ENCODE measurements around the gene POLR3F. TPM values are rescaled to one million over a fixed set of nuclear protein-coding genes. Genes with fewer than 3 reads are reported as not detected.
"Not testable (repeated sequence)": the region's sequence is repeated elsewhere in the genome, so short reads cannot be mapped to it uniquely, and the experiment has no call there.

The POLR3F gene, protein sequence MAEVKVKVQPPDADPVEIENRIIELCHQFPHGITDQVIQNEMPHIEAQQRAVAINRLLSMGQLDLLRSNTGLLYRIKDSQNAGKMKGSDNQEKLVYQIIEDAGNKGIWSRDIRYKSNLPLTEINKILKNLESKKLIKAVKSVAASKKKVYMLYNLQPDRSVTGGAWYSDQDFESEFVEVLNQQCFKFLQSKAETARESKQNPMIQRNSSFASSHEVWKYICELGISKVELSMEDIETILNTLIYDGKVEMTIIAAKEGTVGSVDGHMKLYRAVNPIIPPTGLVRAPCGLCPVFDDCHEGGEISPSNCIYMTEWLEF
- 7.5 TPM for total RNA-seq
- long read RNA-seq, transcript POLR3F-201 (9 exons, 2,416 nt) = major isoform, 14 of 23 reads
- long read RNA-seq, partial matches to known transcripts = 2 of 23 reads
- long read RNA-seq, other reads (novel, unspliced or antisense) = 6 of 23 reads

DNA sequence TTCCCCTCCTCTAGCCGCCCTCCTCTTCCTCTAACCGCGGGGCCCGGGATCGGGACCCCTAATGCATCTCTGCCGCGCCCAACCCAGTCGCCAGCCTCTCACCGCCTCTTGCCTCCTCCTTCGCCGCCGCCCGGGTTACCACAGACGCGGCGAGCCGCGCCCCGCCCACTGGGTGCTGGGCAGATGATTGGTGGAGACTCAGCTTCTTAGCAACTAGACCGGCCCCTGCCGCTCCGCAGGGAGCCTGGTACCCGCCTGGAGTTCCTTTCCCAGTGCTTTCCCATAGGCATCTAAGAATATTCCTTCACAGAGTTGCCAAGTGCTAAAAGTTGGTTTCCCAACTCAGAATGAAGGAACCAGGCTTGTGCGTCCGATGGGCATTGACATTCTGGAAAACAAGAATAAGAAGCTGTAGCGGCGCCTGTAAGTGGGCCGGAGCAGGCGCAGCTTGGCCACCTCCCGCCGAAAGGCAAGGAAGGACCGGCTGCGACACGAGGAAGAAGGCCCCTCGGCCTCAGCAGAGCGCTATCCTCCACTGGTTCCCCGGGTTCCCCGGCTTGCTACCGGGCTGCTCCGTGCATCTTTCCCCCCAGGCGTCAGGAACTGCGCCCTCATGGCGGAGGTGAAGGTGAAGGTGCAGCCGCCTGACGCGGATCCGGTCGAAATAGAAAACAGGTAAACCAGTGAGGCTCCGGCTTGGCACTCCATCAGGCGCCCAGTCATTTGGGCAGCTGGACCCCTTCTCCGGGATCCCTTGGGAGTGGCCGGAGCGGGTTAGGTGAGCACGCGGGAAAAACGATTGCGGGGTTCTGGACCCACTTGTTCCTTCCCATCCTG is at the start of gene POLR3F, which contains the start of gene DZANK1:
Gene POLR3F (plus strand): TSS at position 497 of the 837 bp plus-strand sequence. CDS start 117 bp downstream, at position 614.
Gene DZANK1 (minus strand): TSS at position 137 of the 837 bp plus-strand sequence. CDS start 1,672 bp downstream, outside the sequence.
- peak; percentile 97 for DNase-seq (ENCODE audit: low spot score)

DNA sequence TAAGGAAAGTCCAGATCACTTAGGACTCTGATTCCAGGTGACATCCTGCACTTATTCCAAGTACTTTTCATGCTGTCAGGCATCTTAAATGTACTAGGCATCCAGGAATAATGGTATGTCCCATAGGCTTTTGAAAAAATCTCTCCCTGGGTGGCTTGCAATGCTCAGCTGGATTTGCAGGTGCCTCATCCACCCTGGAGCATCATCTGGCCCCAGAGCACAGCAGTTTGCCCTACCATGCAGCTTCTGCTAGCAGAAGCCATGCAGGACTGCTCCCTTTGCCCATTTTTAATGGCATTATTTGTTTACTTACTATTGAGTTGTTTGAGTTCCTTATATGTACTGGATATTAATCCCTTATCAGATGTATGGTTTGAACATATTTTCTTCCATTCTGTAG is 45.6 kb upstream of the POLR3F start:
- no peak for DNase-seq (ENCODE audit: low spot score)

DNA sequence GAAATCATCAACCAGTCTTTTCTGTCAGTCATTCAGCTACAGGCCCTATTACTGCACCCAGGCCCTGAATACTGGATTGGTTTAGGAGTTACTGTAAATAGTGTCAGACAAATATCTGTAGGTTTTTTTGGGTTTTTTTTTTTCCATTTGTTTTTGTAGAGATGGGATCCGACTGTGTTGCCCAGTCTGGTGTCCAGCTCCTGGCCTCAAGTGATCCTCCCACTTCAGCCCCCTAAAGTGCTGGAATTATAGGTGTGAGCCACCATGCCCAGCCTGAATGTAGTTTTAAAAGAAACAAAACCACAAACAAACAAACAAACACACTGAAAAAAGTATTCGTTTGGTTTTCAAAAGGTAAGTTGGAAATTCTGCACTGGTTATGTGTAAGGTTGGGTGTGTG is 40.0 kb upstream of the POLR3F start:
- no peak for DNase-seq (ENCODE audit: low spot score)

- DNase-seq (ENCODE audit: low spot score) = no peak
Observed at GRCh38 chr20:18428490-18429173, 38.6 kb upstream of the POLR3F start.

DNA sequence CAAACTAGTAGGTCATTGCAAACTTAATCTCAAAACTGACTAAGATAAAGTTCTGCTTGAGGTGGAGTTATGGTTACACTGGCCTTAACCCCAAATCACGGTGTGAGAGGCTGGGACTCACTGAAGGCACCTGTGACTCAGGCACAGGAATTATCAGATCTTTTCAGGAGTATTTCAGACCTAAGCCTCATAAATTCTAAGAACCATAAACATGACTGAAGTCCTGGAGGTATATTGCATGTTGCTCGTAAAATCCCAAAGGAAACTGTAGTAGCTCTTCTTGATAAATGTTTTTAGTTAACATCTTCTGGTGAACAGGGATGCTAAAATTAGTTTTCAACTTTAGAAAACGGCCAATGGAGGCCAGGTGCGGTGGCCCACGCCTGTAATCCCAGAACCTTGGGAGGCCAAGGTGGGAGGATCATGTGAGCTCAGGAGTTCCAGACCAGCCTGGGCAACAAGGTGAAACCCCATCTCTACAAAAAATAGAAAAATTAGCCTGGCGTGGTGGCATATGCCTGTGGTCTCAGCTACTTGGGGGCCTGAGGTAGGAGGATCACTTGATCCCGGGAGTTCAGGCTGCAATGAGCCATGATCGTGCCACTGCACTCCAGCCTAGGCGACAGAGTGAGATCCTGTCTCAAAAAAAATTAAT is 36.9 kb upstream of the POLR3F start:
- DNase-seq (ENCODE audit: low spot score) = no peak

DNA sequence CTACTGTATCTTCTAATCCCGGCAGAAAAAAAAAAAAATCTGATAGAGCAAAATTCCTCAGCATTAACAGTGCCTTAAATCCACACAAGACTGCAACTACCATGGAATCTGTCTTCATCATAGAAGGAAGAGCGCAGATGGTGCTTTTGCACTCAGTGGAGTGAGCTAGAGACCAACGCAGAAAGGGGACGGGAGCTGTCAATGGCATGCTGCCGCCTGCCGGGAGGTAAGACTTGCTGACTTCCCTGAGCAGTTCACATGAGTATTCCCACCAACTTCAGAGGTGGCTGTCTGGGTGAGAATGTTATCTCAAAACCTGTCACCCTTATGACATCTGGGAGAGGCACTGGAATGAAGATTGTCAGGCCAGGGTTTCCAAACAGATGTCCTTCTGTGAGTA is 36.0 kb upstream of the POLR3F start:
- DNase-seq (ENCODE audit: low spot score) = no peak

- DNase-seq (ENCODE audit: low spot score) = no peak
Observed at GRCh38 chr20:18436847-18437246, 30.3 kb upstream of the POLR3F start.

GRCh38 chr20:18440403-18440802 is 26.8 kb upstream of the POLR3F start:
- DNase-seq (ENCODE audit: low spot score) = no peak

DNA sequence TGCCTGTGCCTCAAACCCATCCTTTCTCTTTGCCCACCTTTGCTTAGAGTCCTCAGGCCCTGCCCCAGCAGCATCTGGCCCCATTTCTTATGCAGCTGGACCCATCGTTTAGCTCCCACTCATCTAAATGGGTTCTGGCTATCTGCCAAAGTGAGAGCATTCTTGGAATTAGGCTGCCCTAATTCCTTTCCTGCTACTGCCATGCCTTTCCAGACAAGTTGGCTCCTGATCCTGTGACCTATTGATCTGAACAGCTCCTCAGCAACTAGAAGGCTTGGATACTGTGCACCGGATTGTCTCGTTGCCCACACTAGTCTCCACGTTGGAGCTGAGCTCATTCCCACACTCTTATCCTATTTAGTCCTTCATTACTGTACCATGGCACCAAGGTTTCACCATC is 23.3 kb upstream of the POLR3F start:
- DNase-seq (ENCODE audit: low spot score) = no peak

GRCh38 chr20:18456600-18456999 is 10.6 kb upstream of the POLR3F start:
- no peak for DNase-seq (ENCODE audit: low spot score)

GRCh38 chr20:18465536-18466200 is 1.5 kb upstream of the POLR3F start:
- no peak for DNase-seq (ENCODE audit: low spot score)

DNA sequence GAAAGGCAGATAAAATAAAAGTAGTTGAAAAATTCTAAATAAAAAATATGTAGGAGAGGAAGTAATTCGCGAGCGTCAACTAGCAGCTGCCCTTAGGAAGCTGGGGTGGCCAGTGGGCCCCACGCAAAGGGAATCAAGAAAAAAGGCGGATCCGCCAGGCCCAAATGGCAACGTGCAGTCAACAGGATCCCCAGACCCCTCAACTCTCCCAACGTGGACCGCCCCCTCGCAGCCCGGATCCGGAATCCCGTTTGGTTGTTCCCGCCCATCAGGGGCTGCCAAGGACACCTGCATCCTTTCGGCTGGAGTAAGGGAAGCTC is 656 bp upstream of the POLR3F start:
- DNase-seq (ENCODE audit: low spot score) = no peak

DNA sequence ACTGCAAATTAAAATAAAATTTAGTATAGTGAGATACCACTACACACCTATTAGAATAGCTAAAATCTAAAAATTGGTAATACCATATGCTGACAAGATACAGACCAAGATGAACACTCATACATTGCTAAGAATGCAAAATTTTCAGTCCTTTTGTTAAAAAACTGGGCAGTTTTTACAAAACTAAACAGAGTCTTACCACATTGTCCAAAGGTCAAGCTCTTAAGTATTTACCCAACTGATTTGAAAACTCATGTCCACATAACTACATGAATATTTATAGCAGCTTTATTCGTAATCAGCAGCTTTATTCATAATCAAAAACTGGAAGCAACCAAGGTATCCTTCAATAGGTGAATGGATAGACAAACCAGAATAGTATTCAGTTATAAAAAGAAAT is 10.0 kb downstream of the POLR3F start:
- no peak for DNase-seq (ENCODE audit: low spot score)

- DNase-seq (ENCODE audit: low spot score) = no peak
Observed at GRCh38 chr20:18477821-18478220, 10.6 kb downstream of the POLR3F start.

DNA sequence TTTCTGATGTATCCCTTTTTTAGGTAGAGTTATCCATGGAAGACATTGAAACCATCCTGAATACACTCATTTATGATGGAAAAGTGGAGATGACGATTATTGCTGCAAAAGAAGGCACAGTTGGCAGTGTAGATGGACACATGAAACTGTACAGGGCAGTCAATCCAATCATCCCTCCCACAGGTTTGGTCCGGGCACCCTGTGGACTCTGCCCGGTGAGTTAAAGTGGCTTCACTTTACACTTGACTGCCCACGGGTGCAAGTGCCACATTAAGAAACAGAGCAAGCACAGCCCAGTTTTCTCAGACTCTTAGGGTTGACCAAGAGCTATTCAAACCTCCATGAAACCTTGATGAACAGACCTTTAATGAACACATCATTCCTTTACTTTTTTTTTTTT is 14.4 kb downstream of the POLR3F start:
- DNase-seq (ENCODE audit: low spot score) = no peak

DNA sequence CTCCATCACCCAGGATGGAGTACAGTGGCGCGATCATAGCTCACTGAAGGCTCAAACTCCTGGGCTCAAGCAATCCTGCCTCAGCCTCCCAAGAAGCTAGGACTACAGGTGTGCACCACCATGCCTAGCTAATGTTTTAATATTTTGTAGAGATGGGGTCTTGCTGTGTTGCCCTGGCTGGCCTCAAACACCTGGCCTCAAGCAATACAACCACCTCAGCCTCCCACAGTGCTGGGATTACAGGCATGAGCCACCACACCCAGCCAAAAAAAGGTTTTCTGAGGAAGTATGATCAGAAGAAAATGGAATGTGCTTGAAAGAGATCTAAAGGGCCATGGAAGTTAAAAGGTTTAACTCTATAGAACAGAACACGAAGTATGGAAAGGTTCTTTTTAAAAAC is 21.1 kb downstream of the POLR3F start:
- DNase-seq (ENCODE audit: low spot score) = no peak

GRCh38 chr20:18496042-18496441 is 28.9 kb downstream of the POLR3F start:
- DNase-seq (ENCODE audit: low spot score) = no peak

DNA sequence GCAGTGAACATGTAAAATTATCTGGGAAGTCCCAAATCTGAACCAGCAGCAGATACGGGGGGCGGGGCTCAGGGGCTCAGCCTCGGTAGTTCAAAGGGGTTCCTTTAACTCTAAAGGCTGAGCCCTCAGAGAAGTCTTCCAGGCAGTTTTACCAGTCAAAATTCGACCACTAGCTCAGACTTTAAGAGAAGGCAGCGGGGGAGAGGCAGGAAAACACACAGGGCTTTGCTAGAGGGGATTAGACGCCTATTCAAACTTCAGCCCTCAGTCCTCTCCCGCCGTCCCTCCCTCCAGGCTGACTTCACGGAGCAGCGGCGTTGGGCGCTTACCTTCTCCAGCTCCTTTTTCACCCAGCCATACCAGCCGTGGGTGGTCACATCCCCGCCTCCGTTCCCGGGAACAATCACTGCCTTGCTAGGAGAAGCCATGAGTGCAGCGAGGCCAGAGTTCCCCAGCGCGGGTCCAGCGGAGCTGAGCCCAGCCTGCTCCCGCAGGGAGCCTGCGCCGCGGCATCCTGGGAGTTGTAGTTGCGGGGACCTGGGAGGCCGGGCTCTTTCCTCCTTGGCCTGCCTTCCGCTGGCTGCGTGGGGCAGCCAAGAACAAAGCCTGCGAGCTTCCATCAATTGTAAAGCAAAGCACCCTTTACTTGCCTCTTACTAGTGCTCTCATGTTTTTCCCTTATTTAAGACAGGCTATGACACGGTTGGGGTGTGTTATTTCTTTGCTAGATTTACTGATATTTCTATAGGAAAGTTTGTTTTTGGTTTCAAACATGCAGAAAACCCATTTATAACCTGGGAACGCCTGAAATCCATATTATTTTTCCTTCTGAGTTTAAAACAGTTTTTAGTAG is 29.8 kb downstream of the POLR3F start, which contains the start of gene RBBP9:
Gene RBBP9 (minus strand): TSS at position 486 of the 853 bp plus-strand sequence. CDS start 58 bp downstream, at position 428.
- peak; percentile 93 for DNase-seq (ENCODE audit: low spot score)

DNA sequence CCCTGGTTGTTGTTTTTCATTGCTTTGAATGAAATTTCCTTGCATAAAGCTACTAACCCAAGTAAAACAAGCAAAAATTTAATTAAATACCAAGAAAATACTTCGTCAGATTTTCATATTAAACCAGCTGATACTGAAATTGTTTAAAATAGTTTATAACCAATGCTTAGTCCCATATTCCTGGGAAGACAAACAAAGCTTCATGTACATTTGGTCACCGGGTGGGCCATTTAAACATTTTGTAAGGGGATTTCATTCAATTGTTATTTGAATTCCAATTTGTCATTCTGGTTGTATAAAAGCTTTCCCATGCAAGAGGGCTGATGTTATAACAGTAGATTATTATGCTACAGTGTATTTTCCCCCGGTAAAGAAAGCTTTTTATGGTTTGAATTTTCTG is 30.4 kb downstream of the POLR3F start:
- no peak for DNase-seq (ENCODE audit: low spot score)

DNA sequence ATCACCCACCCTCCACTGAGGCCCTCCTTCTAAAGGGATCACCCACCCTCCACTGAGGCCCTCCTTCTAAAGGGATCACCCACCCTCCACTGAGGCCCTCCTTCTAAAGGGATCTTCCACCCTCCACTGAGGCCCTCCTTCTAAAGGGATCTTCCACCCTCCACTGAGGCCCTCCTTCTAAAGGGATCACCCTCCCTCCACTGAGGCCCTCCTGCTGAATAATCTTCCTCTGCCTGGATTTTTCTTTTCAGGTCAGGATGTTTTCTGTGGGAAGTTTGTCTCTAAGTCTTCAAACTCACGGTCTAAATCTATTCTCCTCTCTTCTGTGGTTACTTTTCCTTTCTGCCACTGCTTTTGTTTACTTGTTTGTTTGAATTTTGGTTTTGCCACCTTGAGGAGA is 34.5 kb downstream of the POLR3F start:
- not testable (repeated sequence) for DNase-seq (ENCODE audit: low spot score)
